ENCODE data around the gene STMP1. TPM values are rescaled to one million over a fixed set of nuclear protein-coding genes. Genes with fewer than 3 reads are reported as not detected.

Gene STMP1
- total RNA-seq, 1 donor from 2014 or later: 29.7 TPM

DNA sequence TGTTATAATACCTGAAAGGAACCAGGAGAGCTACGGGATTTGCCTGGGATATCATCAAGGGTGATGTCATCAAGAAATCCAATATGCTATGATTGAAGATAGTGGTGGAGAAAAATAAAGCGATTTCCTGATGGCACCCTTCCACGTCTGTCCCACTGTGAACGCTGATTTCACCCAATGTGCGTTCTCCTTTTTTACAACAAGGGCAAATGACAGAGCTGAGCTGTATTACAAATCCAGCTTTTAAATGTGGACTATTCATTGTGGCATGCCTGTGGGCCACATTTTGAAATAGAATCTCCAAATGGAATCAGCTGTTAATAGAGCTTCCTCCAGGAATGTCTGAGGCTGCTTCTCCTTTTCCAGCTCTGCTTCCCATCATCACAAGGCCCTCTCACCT, 42.4 kb downstream of the STMP1 start:
- Histone ChIP-seq H4K20me1 (ENCODE audit: insufficient read depth, low read length) (no peaks in the 10 kb centered on the region), H3K4me1 (ENCODE audit: insufficient read depth, low read length) (no peaks in the 10 kb centered on the region), H3K9me3 (ENCODE audit: insufficient read depth, low read depth, low read length) (no peaks in the 10 kb centered on the region), H3K27ac (ENCODE audit: low read depth, low read length) (no peak overlapping the region), H3K4me2 (ENCODE audit: low read length) (no peak overlapping the region), H3K79me2 (ENCODE audit: insufficient read depth, low read length) (no peaks in the 10 kb centered on the region), H3K36me3 (ENCODE audit: insufficient read depth, low read length) (no peaks in the 10 kb centered on the region), H2AFZ (ENCODE audit: low read depth, low read length) (no peak overlapping the region), H3K4me3 (ENCODE audit: insufficient read depth, low read depth, low read length) (no peak overlapping the region), H3K9ac (ENCODE audit: low read length) (no peak overlapping the region), H3K27me3 (ENCODE audit: insufficient read depth, low read length) (no peaks in the 10 kb centered on the region)
- no peaks in the 10 kb centered on the region for H3K27me3 Mint-ChIP-seq (ENCODE audit: low read depth, unreplicated experiment)
- peaks cover 1% of the 10 kb centered on the region for H3K4me1 Mint-ChIP-seq (ENCODE audit: low read depth, unreplicated experiment)
- no peak overlapping the region for H3K27ac Mint-ChIP-seq (ENCODE audit: unreplicated experiment)
- peaks cover 2% of the 10 kb centered on the region for H3K9me3 Mint-ChIP-seq (ENCODE audit: unreplicated experiment)
- no peak overlapping the region for H3K4me3 Mint-ChIP-seq (ENCODE audit: unreplicated experiment)
- TF ChIP-seq EZH2 (IDR thresholded peaks at IDR 0.05; ENCODE audit: insufficient read depth, low read length) (no peak), CTCF (IDR thresholded peaks at IDR 0.05; ENCODE audit: insufficient read depth, low read depth, low read length) (no peak)
- FAIRE-seq (no peak), DNase-seq (ENCODE audit: low read depth) (no peak)
- peaks cover 8% of the 10 kb centered on the region for H3K36me3 Mint-ChIP-seq (ENCODE audit: low read depth, unreplicated experiment)

DNA sequence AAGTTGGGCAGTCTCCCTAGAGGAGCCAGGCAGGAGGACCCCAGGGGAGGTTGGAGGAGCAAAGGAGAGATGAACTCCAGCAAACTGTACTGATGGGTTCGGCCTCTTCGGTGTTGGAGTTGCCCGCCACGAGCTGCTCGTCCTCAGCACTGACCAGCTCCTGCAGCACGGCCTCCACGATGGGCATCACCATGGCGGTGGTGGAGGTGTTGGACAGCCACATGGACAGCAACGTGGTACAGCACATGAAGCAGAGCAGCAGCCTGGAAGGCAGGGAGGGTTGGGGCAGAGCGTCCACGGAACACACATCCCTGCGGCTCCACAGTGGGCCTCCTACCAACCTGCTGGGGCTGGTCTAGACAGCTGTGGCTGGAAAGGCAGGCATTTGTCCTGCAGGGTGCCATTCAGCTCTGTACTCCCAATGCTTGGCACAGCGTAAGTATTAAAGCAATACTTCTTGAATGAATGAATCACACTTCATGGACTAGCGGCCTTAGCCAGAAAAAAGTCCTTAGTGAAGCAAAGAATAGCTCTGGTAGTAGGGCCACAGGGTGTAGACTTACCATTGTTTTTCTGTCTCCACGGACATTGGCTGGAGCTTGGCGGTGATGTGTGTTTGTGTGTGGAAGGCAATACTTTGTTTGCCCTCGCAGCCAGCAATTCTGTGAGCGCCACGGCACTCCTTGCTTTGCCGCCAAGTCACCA, 43.9 kb downstream of the STMP1 start:
- no peaks in the 10 kb centered on the region for H3K9me3 ChIP-seq (ENCODE audit: insufficient read depth, low read depth, low read length)
- TF ChIP-seq CTCF (IDR thresholded peaks at IDR 0.05; ENCODE audit: insufficient read depth, low read depth, low read length): no peak
- no peak for TF ChIP-seq EZH2 (IDR thresholded peaks at IDR 0.05; ENCODE audit: insufficient read depth, low read length)
- no peak overlapping the region for H3K4me2 ChIP-seq (ENCODE audit: low read length)
- no peaks in the 10 kb centered on the region for H3K36me3 ChIP-seq (ENCODE audit: insufficient read depth, low read length)
- FAIRE-seq (no peak), DNase-seq (ENCODE audit: low read depth) (no peak)
- H3K36me3 Mint-ChIP-seq (ENCODE audit: low read depth, unreplicated experiment): peaks cover 4% of the 10 kb centered on the region
- H3K27me3 ChIP-seq (ENCODE audit: insufficient read depth, low read length): no peaks in the 10 kb centered on the region
- no peak overlapping the region for H3K4me3 ChIP-seq (ENCODE audit: insufficient read depth, low read depth, low read length)
- no peaks in the 10 kb centered on the region for H3K4me1 ChIP-seq (ENCODE audit: insufficient read depth, low read length)
- peaks cover 1% of the 10 kb centered on the region for H3K4me1 Mint-ChIP-seq (ENCODE audit: low read depth, unreplicated experiment)
- no peak overlapping the region for H3K4me3 Mint-ChIP-seq (ENCODE audit: unreplicated experiment)
- no peak overlapping the region for H2AFZ ChIP-seq (ENCODE audit: low read depth, low read length)
- no peak overlapping the region for H3K27ac Mint-ChIP-seq (ENCODE audit: unreplicated experiment)
- no peaks in the 10 kb centered on the region for H3K27me3 Mint-ChIP-seq (ENCODE audit: low read depth, unreplicated experiment)
- H3K27ac ChIP-seq (ENCODE audit: low read depth, low read length): no peak overlapping the region
- no peaks in the 10 kb centered on the region for H3K9me3 Mint-ChIP-seq (ENCODE audit: unreplicated experiment)
- no peaks in the 10 kb centered on the region for H3K79me2 ChIP-seq (ENCODE audit: insufficient read depth, low read length)
- no peaks in the 10 kb centered on the region for H4K20me1 ChIP-seq (ENCODE audit: insufficient read depth, low read length)
- no peak overlapping the region for H3K9ac ChIP-seq (ENCODE audit: low read length)

GRCh38 chr7:135706858-135707569, 44.7 kb downstream of the STMP1 start:
- no peak for DNase-seq (ENCODE audit: low read depth)
- no peaks in the 10 kb centered on the region for H3K27me3 ChIP-seq (ENCODE audit: insufficient read depth, low read length)
- no peaks in the 10 kb centered on the region for H3K36me3 ChIP-seq (ENCODE audit: insufficient read depth, low read length)
- H3K9me3 ChIP-seq (ENCODE audit: insufficient read depth, low read depth, low read length): no peaks in the 10 kb centered on the region
- no peak overlapping the region for H3K4me3 ChIP-seq (ENCODE audit: insufficient read depth, low read depth, low read length)
- no peak overlapping the region for H3K27ac Mint-ChIP-seq (ENCODE audit: unreplicated experiment)
- no peaks in the 10 kb centered on the region for H3K9me3 Mint-ChIP-seq (ENCODE audit: unreplicated experiment)
- no peak overlapping the region for H3K4me3 Mint-ChIP-seq (ENCODE audit: unreplicated experiment)
- peaks cover 4% of the 10 kb centered on the region for H3K36me3 Mint-ChIP-seq (ENCODE audit: low read depth, unreplicated experiment)
- peaks cover 1% of the 10 kb centered on the region for H3K4me1 Mint-ChIP-seq (ENCODE audit: low read depth, unreplicated experiment)
- H4K20me1 ChIP-seq (ENCODE audit: insufficient read depth, low read length): no peaks in the 10 kb centered on the region
- H3K4me2 ChIP-seq (ENCODE audit: low read length): no peak overlapping the region
- no peak overlapping the region for H3K9ac ChIP-seq (ENCODE audit: low read length)
- no peaks in the 10 kb centered on the region for H3K4me1 ChIP-seq (ENCODE audit: insufficient read depth, low read length)
- FAIRE-seq: no peak
- no peaks in the 10 kb centered on the region for H3K27me3 Mint-ChIP-seq (ENCODE audit: low read depth, unreplicated experiment)
- no peaks in the 10 kb centered on the region for H3K79me2 ChIP-seq (ENCODE audit: insufficient read depth, low read length)
- no peak overlapping the region for H2AFZ ChIP-seq (ENCODE audit: low read depth, low read length)
- TF ChIP-seq EZH2 (IDR thresholded peaks at IDR 0.05; ENCODE audit: insufficient read depth, low read length): no peak
- H3K27ac ChIP-seq (ENCODE audit: low read depth, low read length): no peak overlapping the region

All from astrocyte (in vitro differentiated cells and primary cell).